ENCODE data around the gene ARHGAP33.

DNA sequence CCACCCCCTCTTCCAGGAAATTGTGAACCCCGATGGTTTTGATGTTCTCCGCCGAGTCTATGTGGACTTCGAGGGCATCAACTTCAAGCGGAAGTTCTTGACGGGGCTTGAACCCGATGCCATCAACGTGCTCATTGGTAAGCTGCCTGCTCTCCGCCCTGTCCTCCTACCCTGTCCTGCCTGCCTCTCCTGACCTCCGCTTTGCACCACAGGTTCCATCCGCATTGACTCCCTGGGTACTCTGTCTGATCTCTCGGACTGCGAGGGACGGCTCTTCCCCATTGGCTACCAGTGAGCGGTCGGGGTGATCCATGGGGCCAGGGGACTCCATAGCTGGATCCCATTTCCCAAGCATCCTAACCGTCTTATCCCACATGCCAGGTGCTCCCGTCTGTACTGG, 45.0 kb upstream of the ARHGAP33 start:
- no peak for TF ChIP-seq POLR2A (IDR thresholded peaks at IDR 0.05)
- TF ChIP-seq, protein P1, sequence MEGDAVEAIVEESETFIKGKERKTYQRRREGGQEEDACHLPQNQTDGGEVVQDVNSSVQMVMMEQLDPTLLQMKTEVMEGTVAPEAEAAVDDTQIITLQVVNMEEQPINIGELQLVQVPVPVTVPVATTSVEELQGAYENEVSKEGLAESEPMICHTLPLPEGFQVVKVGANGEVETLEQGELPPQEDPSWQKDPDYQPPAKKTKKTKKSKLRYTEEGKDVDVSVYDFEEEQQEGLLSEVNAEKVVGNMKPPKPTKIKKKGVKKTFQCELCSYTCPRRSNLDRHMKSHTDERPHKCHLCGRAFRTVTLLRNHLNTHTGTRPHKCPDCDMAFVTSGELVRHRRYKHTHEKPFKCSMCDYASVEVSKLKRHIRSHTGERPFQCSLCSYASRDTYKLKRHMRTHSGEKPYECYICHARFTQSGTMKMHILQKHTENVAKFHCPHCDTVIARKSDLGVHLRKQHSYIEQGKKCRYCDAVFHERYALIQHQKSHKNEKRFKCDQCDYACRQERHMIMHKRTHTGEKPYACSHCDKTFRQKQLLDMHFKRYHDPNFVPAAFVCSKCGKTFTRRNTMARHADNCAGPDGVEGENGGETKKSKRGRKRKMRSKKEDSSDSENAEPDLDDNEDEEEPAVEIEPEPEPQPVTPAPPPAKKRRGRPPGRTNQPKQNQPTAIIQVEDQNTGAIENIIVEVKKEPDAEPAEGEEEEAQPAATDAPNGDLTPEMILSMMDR (IDR thresholded peaks at IDR 0.05), result no peak
